K562 treated with DMSO at 1 percent for 4 hours (cell line): ENCODE measurements around the gene SIX1. TPM values are rescaled to one million over a fixed set of nuclear protein-coding genes. Genes with fewer than 3 reads are reported as not detected.

Source experiments
- total RNA-seq: library from RNA; unstranded; fragments of 300-600 nt; gene quantifications from 2 replicates; pipeline ENCODE4 v1.2.3, GENCODE V29; 2022; ENCODE audit not compliant: insufficient read depth

Gene SIX1
- total RNA-seq, result 0.42 and 0.60 TPM in 2 replicates

GRCh38 chr14:60648934-60649874, at the start of gene SIX1:
Gene SIX1 (minus strand): TSS chr14:60649477. CDS start chr14:60649189, 288 bp downstream.

Other genes starting within 250 kb of the SIX1 start
- gene C14orf39, start 163.4 kb downstream of the SIX1 start, total RNA-seq, result 0.84 and 1.1 TPM in 2 replicates
- not detected in 2 replicates for gene SIX6, start 140.3 kb downstream of the SIX1 start, total RNA-seq
- 3.4 and 3.5 TPM in 2 replicates for gene SIX4, start 74.9 kb upstream of the SIX1 start, total RNA-seq
- 13.0 and 14.2 TPM in 2 replicates for gene MNAT1, start 85.3 kb upstream of the SIX1 start, total RNA-seq